SK-N-SH (cell line): ENCODE results near the gene DYRK3. TPM values are rescaled to one million over a fixed set of nuclear protein-coding genes. Genes with fewer than 3 reads are reported as not detected.

Source experiments
- CTCF ChIA-PET: fragments of 300-600, 350-600 bp; formaldehyde crosslinking; extraction: SDS; loops from one replicate; lab custom pipeline; 2021; lab: Yijun Ruan, JAX
- POLR2A ChIA-PET: fragments of 350-600 bp; sonication (Branson Sonifier 250); formaldehyde crosslinking; extraction: SDS; loops from one replicate; lab custom pipeline; 2020; ENCODE audit warnings: antibody characterized with exemption, inconsistent platforms; lab: Yijun Ruan, JAX
- DNase-seq: peaks from one replicate; pipeline ENCODE4 v3.0.0; 2012
- H2AFZ ChIP-seq: fragments of 200-600 bp; sonication (generic); 2 replicates; pipeline ENCODE4 v1.8.1; 2016; ENCODE audit warnings: antibody characterized with exemption, mild to moderate bottlenecking, low read depth
- H3F3A ChIP-seq: fragments of 200-600 bp; sonication (generic); replicated peaks from 2 replicates; pipeline ENCODE3; 2016; ENCODE audit warnings: antibody characterized with exemption, mild to moderate bottlenecking; ENCODE audit not compliant: insufficient read depth
- H3K27ac ChIP-seq, 2 experiments: fragments of 200-500 bp in 1 of 2; fragments of 200-600 bp in 1 of 2; sonication (Bioruptor generic) in 1 of 2; sonication (generic), shearing (Covaris generic) in 1 of 2; 2 replicates each; pipeline versions ENCODE4 v1.5.1 to v1.6.1; 2014 to 2016; ENCODE audit warnings: low read depth in 2 of 2, inconsistent platforms in 1 of 2, low read length in 1 of 2, mild to moderate bottlenecking in 1 of 2, mixed read lengths in 1 of 2
- H3K27me3 ChIP-seq: fragments of 200-600 bp; sonication (generic), shearing (Covaris generic); 2 replicates; pipeline ENCODE4 v1.6.1; 2016; ENCODE audit warnings: mixed run types; ENCODE audit not compliant: insufficient read depth
- H3K36me3 ChIP-seq, 2 experiments: fragments of 200-500 bp in 1 of 2; fragments of 200-600 bp in 1 of 2; sonication (Bioruptor generic) in 1 of 2; sonication (generic) in 1 of 2; replicated peaks in 1 of 2; 2 replicates each; pipeline versions ENCODE3 to v1.5.1; 2014 to 2016; ENCODE audit warnings: low read length in 1 of 2, mild to moderate bottlenecking in 1 of 2; ENCODE audit not compliant: insufficient read depth in 2 of 2, control insufficient read depth in 1 of 2
- H3K4me1 ChIP-seq, 2 experiments: fragments of 200-500 bp in 1 of 2; fragments of 200-600 bp in 1 of 2; sonication (Bioruptor generic) in 1 of 2; sonication (generic), shearing (Covaris generic) in 1 of 2; 2 replicates each; pipeline versions ENCODE4 v1.5.1 to v1.6.1; 2014 to 2016; ENCODE audit warnings: low read depth in 1 of 2, low read length in 1 of 2, mixed run types in 1 of 2; ENCODE audit not compliant: insufficient read depth in 2 of 2, control insufficient read depth in 1 of 2
- H3K4me2 ChIP-seq: fragments of 200-600 bp; sonication (generic), shearing (Covaris generic); 2 replicates; pipeline ENCODE4 v1.6.1; 2017; ENCODE audit warnings: mixed run types
- H3K4me3 ChIP-seq, 2 experiments: fragments of 200-500 bp in 1 of 2; fragments of 200-600 bp in 1 of 2; sonication (Bioruptor generic) in 1 of 2; sonication (generic), shearing (Covaris generic) in 1 of 2; 2 replicates each; pipeline versions ENCODE4 v1.5.1 to v1.8.1; 2014 to 2016; ENCODE audit warnings: low read depth in 2 of 2, inconsistent platforms in 1 of 2, low read length in 1 of 2, mild to moderate bottlenecking in 1 of 2, mixed read lengths in 1 of 2, moderate library complexity in 1 of 2
- H3K79me2 ChIP-seq: fragments of 200-600 bp; sonication (generic); 2 replicates; pipeline ENCODE4 v1.8.1; 2017; ENCODE audit warnings: mild to moderate bottlenecking; ENCODE audit not compliant: insufficient read depth
- H3K9ac ChIP-seq: fragments of 200-600 bp; sonication (generic); 2 replicates; pipeline ENCODE4 v1.6.1; 2017; ENCODE audit warnings: mixed run types
- H3K9me2 ChIP-seq: fragments of 200-600 bp; sonication (generic); 2 replicates; pipeline ENCODE4 v1.6.1; 2017; ENCODE audit warnings: mixed run types
- H3K9me3 ChIP-seq: fragments of 200-600 bp; sonication (generic); 2 replicates; pipeline ENCODE4 v1.6.1; 2017; ENCODE audit warnings: mixed run types, mild to moderate bottlenecking, moderate library complexity
- H4K20me1 ChIP-seq: fragments of 200-600 bp; sonication (generic); 2 replicates; pipeline ENCODE4 v1.6.1; 2017; ENCODE audit warnings: mild to moderate bottlenecking, mixed run types; ENCODE audit not compliant: insufficient read depth
- CHD2 ChIP-seq: fragments of 150-350 bp; IDR thresholded peaks from 2 replicates; pipeline ENCODE4 v1.6.1; 2018; ENCODE audit warnings: low read length; ENCODE audit not compliant: partially characterized antibody
- CTCF ChIP-seq: fragments of 200-600 bp; sonication (generic); IDR thresholded peaks from 2 replicates; pipeline ENCODE4 v1.6.1; 2017; ENCODE audit warnings: antibody characterized with exemption, mild to moderate bottlenecking, moderate library complexity
- ELF1 ChIP-seq: IDR thresholded peaks from 2 replicates; pipeline ENCODE4 v1.4.0; 2012
- GABPA ChIP-seq: IDR thresholded peaks from 2 replicates; pipeline ENCODE4 v1.4.0; 2012; ENCODE audit warnings: low read depth, mild to moderate bottlenecking
- MEF2A ChIP-seq: IDR thresholded peaks from 2 replicates; pipeline ENCODE4 v1.4.0; 2012; ENCODE audit warnings: low read depth, borderline replicate concordance
- NFIC ChIP-seq: IDR thresholded peaks from 2 replicates; pipeline ENCODE4 v1.4.0; 2012; ENCODE audit warnings: borderline replicate concordance
- NRF1 ChIP-seq: IDR thresholded peaks from 2 replicates; pipeline ENCODE4 v1.6.1; 2012; ENCODE audit warnings: low read depth, mild to moderate bottlenecking, low read length
- RXRA ChIP-seq: IDR thresholded peaks from 2 replicates; pipeline ENCODE4 v1.4.0; 2012; ENCODE audit warnings: low read depth, mild to moderate bottlenecking, borderline replicate concordance
- SIN3A ChIP-seq: IDR thresholded peaks from 2 replicates; pipeline ENCODE4 v1.6.1; 2012; ENCODE audit warnings: low read depth, mild to moderate bottlenecking, low read length, moderate library complexity, borderline replicate concordance
- TCF12 ChIP-seq: IDR thresholded peaks from 2 replicates; pipeline ENCODE4 v1.4.0; 2012
- TEAD4 ChIP-seq: IDR thresholded peaks from 2 replicates; pipeline ENCODE4 v1.4.0; 2012; ENCODE audit warnings: mild to moderate bottlenecking, borderline replicate concordance; ENCODE audit not compliant: insufficient read depth
- WGBS: methylation state at CpG from one replicate; pipeline ENCODE4 v1.1.6; 2017; ENCODE audit warnings: low lambda C conversion rate; 5-methylcytosine and 5-hydroxymethylcytosine counted together
- polyA plus RNA-seq, 3 experiments: library from polyadenylated mRNA; depleted of rRNA; stranded (reverse); fragments of >200 nt; gene quantifications; 2 replicates each; pipeline ENCODE4 v1.2.3, GENCODE V29; 2012

The DYRK3 gene
- polyA plus RNA-seq, 1 of the 3 experiments (the other 2 are of a cell fraction), result 3.6 TPM

GRCh38 chr1:206657751-206658150 is 22.4 kb downstream of the DYRK3 start:
- H3K9me3 ChIP-seq, result no peaks in the 10 kb centered on the region
- H3K9ac ChIP-seq, result no peak overlapping the region
- CTCF ChIA-PET, result interaction anchor here (0.6 to 17.9 kb wide), 5 partner anchors 9 to 48 kb away, joined by 3 to 450 read pairs (median 12); partner anchors contain the start of genes DYRK3 and EIF2D
- peaks cover 6% of the 10 kb centered on the region for H3F3A ChIP-seq
- H3K4me1 ChIP-seq, result peaks cover 0 to 11% of the 10 kb centered on the region in 2 experiments; a peak in 1 of 4 replicates
- H3K27ac ChIP-seq, result no peak overlapping the region
- H3K4me2 ChIP-seq, result no peak overlapping the region
- DNase-seq, result no peak
- no peak for TF ChIP-seq NRF1
- TF ChIP-seq RXRA, result no peak
- no peak for TF ChIP-seq TCF12
- TF ChIP-seq CHD2, result no peak
- TF ChIP-seq MEF2A, result no peak
- no peak for TF ChIP-seq NFIC
- TF ChIP-seq TEAD4, result no peak
- TF ChIP-seq ELF1, result no peak
- no peak for TF ChIP-seq SIN3A
- no peak for TF ChIP-seq GABPA
- H3K36me3 ChIP-seq, result no peaks in the 10 kb centered on the region
- H2AFZ ChIP-seq, result no peak overlapping the region
- H3K27me3 ChIP-seq, result peaks cover 6% of the 10 kb centered on the region; the same call in 1 of the 2 replicates
- no peak overlapping the region for H3K4me3 ChIP-seq
- POLR2A ChIA-PET, result interaction anchor here (0.6 kb wide), 1 partner anchor 23 kb away, joined by 3 read pairs; the partner anchor contains the start of gene DYRK3
- WGBS, result 83% methylated on average over 6 of the region's 6 CpGs
- no peaks in the 10 kb centered on the region for H4K20me1 ChIP-seq
- no peaks in the 10 kb centered on the region for H3K79me2 ChIP-seq
- no peaks in the 10 kb centered on the region for H3K9me2 ChIP-seq

- peaks cover 0 to 11% of the 10 kb centered on the region in 2 experiments; a peak in 1 of 4 replicates for H3K4me1 ChIP-seq
- POLR2A ChIA-PET, result interaction anchor here (0.6 kb wide), 1 partner anchor 23 kb away, joined by 3 read pairs; the partner anchor contains the start of gene DYRK3
- H3K4me3 ChIP-seq, result no peak overlapping the region; a peak in 1 of 4 replicates
- H3F3A ChIP-seq, result peaks cover 6% of the 10 kb centered on the region
- no peaks in the 10 kb centered on the region for H3K79me2 ChIP-seq
- peaks cover 12% of the 10 kb centered on the region; the same call in 1 of the 2 replicates for H3K27me3 ChIP-seq
- H3K9me3 ChIP-seq, result no peaks in the 10 kb centered on the region
- WGBS, result 70% methylated on average over 22 of the region's 22 CpGs
- no peak overlapping the region for H3K4me2 ChIP-seq
- no peaks in the 10 kb centered on the region for H3K36me3 ChIP-seq
- H3K9me2 ChIP-seq, result no peaks in the 10 kb centered on the region
- H4K20me1 ChIP-seq, result no peaks in the 10 kb centered on the region
- no peak overlapping the region for H3K9ac ChIP-seq
- TF ChIP-seq CTCF (peak; percentile 61), NRF1 (no peak)
- CTCF ChIA-PET, result interaction anchor here (0.6 to 17.9 kb wide), 5 partner anchors 10 to 49 kb away, joined by 3 to 450 read pairs (median 12); partner anchors contain the start of genes DYRK3 and EIF2D
- H2AFZ ChIP-seq, result no peak overlapping the region
- DNase-seq, result peak; percentile 70
- H3K27ac ChIP-seq, result no peak overlapping the region
Observed at GRCh38 chr1:206658264-206658980, 23.1 kb downstream of the DYRK3 start.
